Stimulated activated CD4-positive, alpha-beta T cell treated with anti-CD3 and anti-CD28 coated beads, Interleukin-1b, Interleukin-23, amount 100 ng/mL, for 1 hour (primary cell): ENCODE measurements around the gene PIK3IP1.

Experiments used
- DNase-seq, 2 donors: peaks; one replicate each; pipeline ENCODE4 v3.0.0-alpha.2; 2020; ENCODE audit warnings: low read depth in 2 of 2

The PIK3IP1 gene

DNA sequence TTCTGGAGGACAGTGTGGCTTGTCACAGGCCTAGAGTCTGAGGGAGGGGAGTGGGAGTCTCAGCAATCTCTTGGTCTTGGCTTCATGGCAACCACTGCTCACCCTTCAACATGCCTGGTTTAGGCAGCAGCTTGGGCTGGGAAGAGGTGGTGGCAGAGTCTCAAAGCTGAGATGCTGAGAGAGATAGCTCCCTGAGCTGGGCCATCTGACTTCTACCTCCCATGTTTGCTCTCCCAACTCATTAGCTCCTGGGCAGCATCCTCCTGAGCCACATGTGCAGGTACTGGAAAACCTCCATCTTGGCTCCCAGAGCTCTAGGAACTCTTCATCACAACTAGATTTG lies 13.0 kb downstream of the PIK3IP1 start:
- no peak for DNase-seq

DNA sequence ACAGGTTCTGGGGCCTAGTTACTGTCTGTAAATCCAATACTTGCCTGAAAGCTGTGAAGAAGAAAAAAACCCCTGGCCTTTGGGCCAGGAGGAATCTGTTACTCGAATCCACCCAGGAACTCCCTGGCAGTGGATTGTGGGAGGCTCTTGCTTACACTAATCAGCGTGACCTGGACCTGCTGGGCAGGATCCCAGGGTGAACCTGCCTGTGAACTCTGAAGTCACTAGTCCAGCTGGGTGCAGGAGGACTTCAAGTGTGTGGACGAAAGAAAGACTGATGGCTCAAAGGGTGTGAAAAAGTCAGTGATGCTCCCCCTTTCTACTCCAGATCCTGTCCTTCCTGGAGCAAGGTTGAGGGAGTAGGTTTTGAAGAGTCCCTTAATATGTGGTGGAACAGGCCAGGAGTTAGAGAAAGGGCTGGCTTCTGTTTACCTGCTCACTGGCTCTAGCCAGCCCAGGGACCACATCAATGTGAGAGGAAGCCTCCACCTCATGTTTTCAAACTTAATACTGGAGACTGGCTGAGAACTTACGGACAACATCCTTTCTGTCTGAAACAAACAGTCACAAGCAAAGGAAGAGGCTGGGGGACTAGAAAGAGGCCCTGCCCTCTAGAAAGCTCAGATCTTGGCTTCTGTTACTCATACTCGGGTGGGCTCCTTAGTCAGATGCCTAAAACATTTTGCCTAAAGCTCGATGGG lies 13.5 kb downstream of the PIK3IP1 start:
- no peak for DNase-seq

DNA sequence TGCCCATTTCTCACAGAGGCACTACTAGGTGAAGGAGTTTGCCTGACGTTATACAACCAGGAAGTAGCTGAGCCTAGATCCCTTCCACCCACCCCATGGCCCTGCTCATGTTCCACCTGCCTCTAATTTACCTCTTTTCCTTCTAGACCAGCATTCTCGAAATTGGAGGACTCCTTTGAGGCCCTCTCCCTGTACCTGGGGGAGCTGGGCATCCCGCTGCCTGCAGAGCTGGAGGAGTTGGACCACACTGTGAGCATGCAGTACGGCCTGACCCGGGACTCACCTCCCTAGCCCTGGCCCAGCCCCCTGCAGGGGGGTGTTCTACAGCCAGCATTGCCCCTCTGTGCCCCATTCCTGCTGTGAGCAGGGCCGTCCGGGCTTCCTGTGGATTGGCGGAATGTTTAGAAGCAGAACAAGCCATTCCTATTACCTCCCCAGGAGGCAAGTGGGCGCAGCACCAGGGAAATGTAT lies 14.1 kb downstream of the PIK3IP1 start:
- no peak for DNase-seq

DNA sequence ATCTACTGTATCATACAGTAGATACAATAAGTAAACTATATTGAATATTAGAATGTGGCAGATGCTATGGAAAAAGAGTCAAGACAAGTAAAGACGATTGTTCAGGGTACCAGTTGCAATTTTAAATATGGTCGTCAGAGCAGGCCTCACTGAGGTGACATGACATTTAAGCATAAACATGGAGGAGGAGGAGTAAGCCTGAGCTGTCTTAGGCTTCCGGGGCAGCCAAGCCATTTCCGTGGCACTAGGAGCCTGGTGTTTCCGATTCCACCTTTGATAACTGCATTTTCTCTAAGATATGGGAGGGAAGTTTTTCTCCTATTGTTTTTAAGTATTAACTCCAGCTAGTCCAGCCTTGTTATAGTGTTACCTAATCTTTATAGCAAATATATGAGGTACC lies 14.5 kb downstream of the PIK3IP1 start:
- DNase-seq = no peak

DNA sequence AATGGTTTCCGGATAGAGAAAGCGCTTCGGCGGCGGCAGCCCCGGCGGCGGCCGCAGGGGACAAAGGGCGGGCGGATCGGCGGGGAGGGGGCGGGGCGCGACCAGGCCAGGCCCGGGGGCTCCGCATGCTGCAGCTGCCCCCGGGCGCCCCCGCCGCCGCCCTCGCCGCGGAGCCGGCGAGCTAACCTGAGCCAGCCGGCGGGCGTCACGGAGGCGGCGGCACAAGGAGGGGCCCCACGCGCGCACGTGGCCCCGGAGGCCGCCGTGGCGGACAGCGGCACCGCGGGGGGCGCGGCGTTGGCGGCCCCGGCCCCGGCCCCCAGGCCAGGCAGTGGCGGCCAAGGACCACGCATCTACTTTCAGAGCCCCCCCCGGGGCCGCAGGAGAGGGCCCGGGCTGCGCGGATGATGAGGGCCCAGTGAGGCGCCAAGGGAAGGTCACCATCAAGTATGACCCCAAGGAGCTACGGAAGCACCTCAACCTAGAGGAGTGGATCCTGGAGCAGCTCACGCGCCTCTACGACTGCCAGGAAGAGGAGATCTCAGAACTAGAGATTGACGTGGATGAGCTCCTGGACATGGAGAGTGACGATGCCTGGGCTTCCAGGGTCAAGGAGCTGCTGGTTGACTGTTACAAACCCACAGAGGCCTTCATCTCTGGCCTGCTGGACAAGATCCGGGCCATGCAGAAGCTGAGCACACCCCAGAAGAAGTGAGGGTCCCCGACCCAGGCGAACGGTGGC lies 15.7 kb downstream of the PIK3IP1 start:
- DNase-seq = no peak

DNA sequence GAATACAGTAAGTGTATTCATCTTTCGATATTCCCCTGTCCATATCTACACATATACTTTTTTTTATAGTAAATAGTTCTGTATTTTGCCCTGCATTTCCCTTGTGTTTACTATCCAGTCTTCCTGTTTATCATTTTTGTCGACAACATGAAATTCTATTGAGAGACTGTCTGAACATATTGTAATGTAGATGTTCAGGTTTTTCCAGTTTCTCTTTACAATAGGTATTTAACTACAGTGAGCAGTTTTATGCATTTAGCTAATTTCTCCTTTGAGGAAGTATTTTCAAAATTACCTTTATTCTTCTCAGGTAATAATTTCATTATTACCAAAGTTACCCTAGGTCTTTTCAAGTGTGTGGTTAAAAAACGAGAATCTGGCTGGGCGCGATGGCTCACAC lies 16.7 kb downstream of the PIK3IP1 start:
- no peak for DNase-seq

DNA sequence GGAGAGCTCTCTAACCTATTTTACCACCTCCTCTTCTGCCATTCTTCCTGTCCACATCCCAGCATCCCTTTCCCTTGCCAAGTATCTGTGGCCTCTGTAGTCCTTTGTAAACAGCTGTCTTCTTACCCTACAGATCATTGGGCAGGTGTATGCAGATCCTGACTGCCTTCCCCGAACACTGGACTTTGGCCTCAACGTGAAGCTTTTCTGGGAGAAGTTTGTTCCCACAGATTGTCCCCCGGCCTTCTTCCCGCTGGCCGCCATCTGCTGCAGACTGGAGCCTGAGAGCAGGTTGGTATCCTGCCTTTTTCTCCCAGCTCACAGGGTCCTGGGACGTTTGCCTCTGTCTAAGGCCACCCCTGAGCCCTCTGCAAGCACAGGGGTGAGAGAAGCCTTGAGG lies 17.3 kb downstream of the PIK3IP1 start:
- no peak for DNase-seq

DNA sequence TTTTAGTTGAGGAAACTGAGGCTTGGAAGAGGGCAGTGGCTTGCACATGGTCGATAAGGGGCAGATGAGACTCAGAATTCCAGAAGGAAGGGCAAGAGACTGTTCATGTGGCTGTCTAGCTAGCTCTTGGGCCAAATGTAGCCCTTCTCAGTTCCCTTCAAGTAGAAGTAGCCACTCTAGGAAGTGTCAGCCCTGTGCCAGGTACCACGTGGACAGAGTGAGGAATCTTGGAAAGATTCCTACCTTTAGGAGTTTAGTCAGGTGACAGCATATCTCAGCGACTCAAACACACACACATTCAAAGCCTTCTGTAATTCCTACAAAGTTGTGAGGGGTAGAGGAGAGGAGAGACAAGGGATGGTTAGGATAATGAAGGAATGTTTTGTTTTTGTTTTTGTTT lies 18.3 kb downstream of the PIK3IP1 start:
- DNase-seq = no peak

DNA sequence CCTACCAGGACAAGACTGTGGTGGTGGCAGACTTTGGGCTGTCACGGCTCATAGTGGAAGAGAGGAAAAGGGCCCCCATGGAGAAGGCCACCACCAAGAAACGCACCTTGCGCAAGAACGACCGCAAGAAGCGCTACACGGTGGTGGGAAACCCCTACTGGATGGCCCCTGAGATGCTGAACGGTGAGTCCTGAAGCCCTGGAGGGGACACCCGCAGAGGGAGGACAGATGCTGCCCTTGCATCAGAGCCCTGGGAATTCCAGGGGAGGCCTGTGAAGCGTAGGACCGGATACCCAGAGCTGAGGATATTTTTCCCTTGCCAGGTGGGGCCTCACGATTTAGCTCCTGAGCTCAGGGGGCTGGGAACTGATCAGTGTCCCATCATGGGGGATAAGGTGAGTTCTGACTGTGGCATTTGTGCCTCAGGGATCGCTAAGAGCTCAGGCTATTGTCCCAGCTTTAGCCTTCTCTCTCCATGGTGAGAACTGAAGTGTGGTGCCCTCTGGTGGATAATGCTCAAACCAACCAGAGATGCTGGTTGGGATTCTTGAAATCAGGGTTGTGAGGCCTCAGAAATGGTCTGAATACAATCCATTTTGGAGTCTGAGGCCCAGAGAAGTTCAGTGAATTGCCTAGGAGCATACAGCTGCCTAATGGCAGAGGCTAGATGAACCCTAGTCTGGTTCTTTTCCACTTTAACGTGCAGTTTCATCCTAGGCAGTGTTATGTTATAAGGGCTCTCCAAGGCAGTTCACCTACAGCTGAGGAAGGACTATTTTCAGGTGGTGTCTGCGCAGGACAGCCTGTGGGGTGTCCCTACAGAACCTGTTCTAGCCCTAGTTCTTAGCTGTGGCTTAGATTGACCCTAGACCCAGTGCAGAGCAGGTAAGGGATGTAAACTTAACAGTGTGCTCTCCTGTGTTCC lies 19.5 kb downstream of the PIK3IP1 start:
- no peak for DNase-seq

DNA sequence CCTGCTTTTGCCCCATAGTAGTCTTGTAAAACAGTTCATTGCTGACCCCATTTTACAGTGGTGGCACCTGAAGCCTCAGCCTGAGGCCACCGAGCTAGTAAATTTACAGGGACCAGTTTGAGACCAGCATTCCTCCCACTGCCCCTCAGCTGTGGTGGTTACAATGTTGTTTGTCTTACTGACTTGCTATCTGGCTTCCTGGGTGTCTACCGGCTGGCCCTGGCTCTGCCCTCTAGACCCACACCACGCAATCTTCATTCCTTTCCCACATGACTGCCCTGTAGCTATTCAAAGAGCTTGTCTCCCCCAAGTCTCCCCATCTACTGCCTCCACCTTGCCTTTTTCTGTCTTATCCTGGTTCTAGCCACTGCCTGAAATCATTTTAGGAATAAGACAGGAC lies 20.8 kb downstream of the PIK3IP1 start:
- no peak for DNase-seq

DNA sequence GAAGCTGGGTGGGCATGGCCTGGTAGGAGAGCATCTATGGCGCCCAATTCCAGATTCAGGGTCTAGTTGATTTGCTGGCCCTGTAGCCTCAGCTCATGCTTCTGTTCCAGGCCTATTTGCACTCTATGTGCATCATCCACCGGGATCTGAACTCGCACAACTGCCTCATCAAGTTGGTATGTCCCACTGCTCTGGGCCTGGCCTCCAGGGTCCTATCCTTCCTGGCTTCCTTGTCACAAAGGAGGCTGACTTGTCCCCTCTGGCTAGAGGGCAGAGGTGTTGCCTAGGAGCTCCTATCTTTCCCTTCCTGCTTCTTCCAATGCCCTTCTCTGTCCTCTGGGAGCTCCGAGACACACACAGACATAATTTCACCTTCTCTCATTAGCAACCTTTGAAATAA lies 21.3 kb downstream of the PIK3IP1 start:
- no peak for DNase-seq

DNA sequence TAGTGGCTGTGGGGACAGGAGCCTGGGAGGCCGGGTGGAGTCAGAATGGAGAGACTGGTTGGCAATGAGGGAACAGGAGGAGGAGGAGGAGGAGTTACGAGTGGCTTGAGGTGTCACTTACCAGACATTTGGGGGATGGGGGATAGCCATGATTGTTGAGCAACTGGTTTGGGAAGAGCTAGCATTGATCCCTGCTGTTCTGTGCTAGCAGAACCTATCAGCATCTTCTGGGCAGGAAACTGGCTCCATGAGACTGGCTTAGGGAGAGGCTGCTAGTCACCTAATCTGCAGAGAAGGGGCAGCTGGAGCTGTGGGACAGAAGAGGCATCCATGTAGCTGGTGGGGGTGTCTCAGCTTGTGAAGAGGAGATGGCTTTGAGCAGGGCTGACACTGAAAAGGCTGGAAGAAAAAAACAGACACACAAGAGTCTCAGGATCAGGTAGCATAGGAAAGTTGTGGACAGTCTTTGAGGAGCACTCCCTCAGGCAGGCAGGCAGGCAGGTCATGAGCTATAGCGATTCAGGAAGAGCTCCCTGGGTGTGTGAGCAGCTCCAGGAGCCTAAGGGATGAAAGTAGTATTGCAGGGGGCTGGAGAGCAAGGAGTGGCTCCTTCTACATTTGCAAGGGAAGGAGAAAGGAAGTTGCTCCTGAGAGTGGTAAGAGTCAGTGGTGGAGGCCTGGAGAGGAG lies 22.3 kb downstream of the PIK3IP1 start:
- DNase-seq = no peak

DNA sequence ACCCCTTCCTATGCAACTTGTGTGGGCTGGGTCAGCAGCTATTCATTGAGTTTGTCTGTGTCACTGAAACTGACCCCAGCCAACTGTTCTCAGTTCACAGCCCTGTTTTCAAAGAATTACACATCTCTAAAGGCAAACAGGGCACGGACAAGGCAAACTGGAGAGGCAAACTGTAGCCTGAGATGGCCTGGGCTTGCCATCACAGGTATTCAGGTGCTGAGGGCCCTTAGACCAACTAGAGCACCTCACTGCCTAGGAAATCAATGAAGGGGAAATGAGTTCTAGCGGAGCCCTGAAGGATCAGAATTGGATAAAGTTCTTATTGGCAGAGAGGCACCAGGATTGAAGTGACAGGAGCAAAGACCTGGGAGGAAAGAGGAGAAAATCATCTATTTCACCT lies 24.0 kb downstream of the PIK3IP1 start:
- DNase-seq = no peak

DNA sequence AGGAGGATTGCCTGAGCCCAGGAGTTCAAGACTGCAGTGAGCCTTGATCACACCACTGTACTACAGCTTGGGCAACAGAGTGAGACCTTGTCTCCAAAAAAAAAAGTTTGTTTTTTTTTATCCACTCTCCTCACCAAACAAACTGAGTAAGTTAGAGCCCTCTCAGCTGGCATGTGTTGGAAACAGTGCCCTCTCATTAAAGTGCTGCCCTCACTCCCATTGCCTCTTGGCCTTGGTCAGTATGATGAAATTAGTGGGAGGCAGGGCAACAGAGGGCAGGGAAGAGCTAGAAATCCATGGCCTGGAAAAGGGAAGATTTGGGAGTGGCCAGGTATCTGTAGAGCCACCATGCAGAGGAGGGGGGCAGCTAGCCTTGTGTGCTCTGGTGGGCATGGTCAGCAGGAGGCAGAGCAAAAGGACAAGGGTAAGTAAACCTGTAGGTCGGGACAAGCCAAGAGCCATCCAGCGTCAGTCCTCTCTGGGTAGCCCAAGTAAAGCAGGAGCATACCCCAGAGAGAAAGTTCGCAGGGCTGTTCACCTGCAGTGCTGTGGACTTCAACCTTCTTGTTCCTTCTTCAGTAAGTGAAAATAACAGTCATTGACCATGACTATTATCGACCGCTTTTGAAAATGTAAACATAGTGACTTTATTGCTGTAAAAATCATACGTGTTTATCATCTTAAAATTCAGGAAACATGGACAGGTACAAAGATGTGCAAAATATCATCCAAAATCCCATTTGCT lies 28.2 kb downstream of the PIK3IP1 start:
- DNase-seq = no peak

DNA sequence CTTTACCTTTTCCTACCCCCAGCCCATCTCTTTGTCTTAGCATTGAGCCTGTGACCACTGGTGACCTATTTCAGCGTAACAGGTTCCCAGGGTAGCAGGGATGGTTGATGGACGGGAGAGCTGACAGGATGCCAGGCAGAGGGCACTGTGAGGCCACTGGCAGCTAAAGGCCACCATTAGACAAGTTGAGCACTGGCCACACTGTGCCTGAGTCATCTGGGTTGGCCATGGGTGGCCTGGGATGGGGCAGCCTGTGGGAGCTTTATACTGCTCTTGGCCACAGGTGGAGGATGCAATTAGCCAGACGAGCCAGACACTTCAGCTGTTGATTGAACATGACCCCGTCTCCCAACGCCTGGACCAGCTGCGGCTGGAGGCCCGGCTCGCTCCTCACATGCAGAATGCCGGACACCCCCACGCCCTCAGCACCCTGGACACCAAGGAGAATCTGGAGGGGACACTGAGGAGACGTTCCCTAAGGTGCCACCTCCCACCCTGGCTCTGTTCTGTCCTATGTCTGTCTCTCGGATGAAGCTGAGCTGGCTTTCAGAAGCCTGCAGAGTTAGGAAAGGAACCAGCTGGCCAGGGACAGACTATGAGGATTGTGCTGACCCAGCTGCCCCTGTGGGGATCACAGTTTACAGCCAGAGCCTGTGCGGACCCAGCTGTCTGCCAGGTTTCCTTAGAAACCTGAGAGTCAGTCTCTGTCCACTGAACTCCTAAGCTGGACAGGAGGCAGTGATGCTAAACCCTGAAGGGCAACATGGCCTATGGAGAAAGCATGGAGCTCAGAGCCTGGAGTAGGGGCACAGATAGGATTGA lies 29.8 kb downstream of the PIK3IP1 start:
- DNase-seq = no peak

DNA sequence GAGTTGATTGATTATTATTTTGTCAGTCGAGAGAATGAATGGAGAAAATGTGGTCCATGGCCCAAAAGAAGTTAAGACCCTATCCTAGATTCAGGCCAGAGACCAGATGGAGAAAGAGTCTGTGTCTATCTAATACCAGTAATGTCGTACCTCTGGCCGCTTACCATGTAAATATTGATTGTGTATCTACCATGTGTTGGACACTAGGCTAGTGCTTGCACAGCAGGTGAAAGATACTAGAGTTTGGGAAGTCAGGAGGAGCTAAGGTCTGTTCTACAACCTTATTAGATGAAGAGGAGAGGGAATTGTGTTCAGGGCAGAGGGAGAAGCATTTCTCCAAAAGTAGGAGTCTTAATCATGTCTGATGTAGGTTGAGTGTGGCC lies 31.8 kb downstream of the PIK3IP1 start:
- DNase-seq = no peak

DNA sequence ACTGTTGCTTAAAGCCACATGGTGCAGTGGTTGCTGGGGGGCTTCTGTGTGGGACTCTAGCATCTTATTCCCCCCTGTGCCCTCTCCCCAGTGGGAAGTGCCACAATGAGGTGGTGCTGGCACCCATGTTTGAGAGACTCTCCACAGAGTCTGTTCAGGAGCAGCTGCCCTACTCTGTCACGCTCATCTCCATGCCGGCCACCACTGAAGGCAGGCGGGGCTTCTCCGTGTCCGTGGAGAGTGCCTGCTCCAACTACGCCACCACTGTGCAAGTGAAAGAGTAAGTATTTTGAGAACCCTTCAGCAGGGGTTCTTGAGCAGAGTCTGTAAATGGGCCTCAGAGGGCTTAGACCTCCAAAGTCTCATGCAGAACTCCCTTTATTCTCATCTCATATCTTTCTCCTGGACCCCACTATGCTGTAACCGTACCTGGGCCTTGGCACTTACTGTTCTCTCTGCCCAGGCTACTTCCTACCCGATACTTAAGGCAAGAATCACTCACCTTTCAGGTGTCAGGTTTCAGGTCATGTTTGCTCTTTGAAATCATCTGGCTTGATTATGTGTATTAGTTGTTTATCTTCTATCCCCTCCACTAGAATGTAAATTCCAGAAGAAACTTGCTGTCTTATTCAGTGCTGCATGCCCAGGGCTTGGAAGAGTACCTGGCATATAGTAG lies 32.4 kb downstream of the PIK3IP1 start:
- DNase-seq = no peak

DNA sequence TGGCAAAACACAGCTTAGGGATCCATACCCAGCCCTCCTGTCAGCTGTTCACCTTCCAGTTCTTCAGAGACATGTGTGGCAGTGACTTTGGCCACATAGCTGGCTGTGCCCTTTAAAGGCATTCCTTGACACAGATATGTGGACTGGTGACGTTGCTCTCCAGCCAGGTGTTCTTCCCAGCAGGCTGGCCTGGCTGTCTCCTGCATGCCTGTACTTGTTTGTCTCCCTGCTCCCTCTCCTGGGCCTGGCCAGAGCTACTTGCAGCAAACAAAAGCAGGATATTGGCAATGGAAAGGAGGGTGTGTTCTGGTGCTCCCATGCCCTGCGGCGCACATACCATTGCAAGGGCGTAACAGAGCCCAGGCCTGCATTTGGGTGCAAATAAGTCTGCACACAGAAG lies 38.3 kb downstream of the PIK3IP1 start:
- DNase-seq = no peak

DNA sequence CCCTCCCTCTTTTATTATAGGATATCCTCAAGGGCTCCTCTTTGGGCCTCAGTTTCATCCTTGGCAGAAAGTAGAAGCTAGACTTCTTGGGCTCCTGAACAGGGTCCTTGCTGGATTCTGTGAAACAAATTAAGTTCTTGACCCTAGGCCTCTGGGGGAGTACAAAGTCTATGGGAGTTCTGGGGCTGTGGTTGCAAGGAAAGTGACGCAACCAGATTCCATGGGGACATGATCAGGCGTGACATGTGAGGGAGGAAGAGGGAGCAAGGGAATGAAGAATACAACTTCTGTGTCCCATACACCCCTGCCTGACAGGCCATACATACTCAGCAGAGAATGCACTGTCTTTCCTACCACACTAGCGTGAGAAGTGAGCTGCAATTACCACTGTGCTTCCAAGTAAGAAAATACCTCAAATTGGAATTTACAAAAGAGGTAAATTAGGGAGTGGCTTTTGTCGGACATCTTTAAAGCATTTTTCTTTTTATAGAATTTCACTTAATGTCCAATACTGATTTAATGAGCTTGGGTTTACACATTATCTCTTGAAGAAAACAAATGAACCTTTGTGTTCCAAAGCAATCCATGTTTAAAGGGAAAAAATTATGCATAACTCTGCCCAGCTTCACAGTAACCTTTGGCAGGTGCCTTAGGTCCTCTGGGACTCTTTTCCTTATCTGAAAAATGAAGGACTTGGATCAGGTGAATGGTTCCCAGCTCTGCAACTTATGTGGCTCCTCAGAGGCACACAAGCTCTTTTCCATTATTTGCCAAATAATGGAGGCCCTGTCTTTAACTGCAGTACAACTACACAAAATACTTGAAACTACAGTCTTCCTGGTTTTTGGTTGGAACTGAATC lies 41.3 kb downstream of the PIK3IP1 start:
- DNase-seq = no peak
